Daoy (cell line): Measurements from ENCODE around the gene UNG. TPM values are rescaled to one million over a fixed set of nuclear protein-coding genes. Genes with fewer than 3 reads are reported as not detected.
"Not testable (repeated sequence)": the region's sequence is repeated elsewhere in the genome, so short reads cannot be mapped to it uniquely, and the experiment has no call there.

ENCODE experiments used
- DNase-seq: peaks from one replicate; pipeline ENCODE4 v3.0.0-alpha.2; 2015; ENCODE audit warnings: low read depth
- total RNA-seq: library from RNA; depleted of rRNA; stranded (reverse); fragments of >200 nt; shearing (Covaris generic); gene quantifications from 2 replicates; pipeline ENCODE4 v1.2.3, GENCODE V29; 2014

The UNG gene
- total RNA-seq, 1 experiment from 2014 or later = 48.4 TPM

GRCh38 chr12:109121346-109121880 lies 24.0 kb downstream of the UNG start:
- no peak for DNase-seq

- DNase-seq = no peak
These were observed 27.7 kb downstream of the UNG start for GRCh38 chr12:109124878-109125648.

GRCh38 chr12:109125791-109126190 lies 28.4 kb downstream of the UNG start:
- no peak for DNase-seq

GRCh38 chr12:109126784-109127183 lies 29.4 kb downstream of the UNG start:
- no peak for DNase-seq

GRCh38 chr12:109127533-109128242 lies 30.3 kb downstream of the UNG start:
- DNase-seq = no peak

GRCh38 chr12:109130297-109131153 lies 33.1 kb downstream of the UNG start:
- DNase-seq = no peak

GRCh38 chr12:109131154-109132050 lies 34.0 kb downstream of the UNG start:
- DNase-seq = peak; percentile 37

- no peak for DNase-seq
These were observed 37.0 kb downstream of the UNG start for GRCh38 chr12:109134186-109134917.

- DNase-seq = no peak
These were observed 39.7 kb downstream of the UNG start for GRCh38 chr12:109137055-109137454.

GRCh38 chr12:109139360-109139759 lies 42.0 kb downstream of the UNG start:
- no peak for DNase-seq

- DNase-seq = no peak
These were observed 42.4 kb downstream of the UNG start for GRCh38 chr12:109139791-109140190.

- DNase-seq = no peak
These were observed 43.2 kb downstream of the UNG start for GRCh38 chr12:109140560-109140959.

- no peak for DNase-seq
These were observed 46.8 kb downstream of the UNG start for GRCh38 chr12:109144224-109144623.

- DNase-seq = not testable (repeated sequence)
These were observed 49.7 kb downstream of the UNG start for GRCh38 chr12:109147126-109147525.

- DNase-seq = no peak
These were observed 50.6 kb downstream of the UNG start for GRCh38 chr12:109147954-109148353.

GRCh38 chr12:109150124-109150640 lies 52.8 kb downstream of the UNG start:
- DNase-seq = no peak

- no peak for DNase-seq
These were observed 54.1 kb downstream of the UNG start for GRCh38 chr12:109151457-109151856.

- no peak for DNase-seq
These were observed 56.5 kb downstream of the UNG start for GRCh38 chr12:109153821-109154441.
